Subcutaneous abdominal adipose tissue (tissue), 5 donors: ENCODE results near the gene TDRD6.

Source experiments
- H3K27ac ChIP-seq: one replicate; pipeline ENCODE4 v1.7.0; 2013; ENCODE audit warnings: low read depth, mild to moderate bottlenecking, inconsistent platforms, low read length, moderate library complexity
- H3K27me3 ChIP-seq, 5 donors: one replicate each; pipeline ENCODE4 v1.7.0; 2013; ENCODE audit warnings: low read length in 5 of 5, inconsistent platforms in 1 of 5; ENCODE audit not compliant: control insufficient read depth in 5 of 5, insufficient read depth in 4 of 5
- H3K36me3 ChIP-seq, 5 donors: one replicate each; pipeline ENCODE4 v1.7.0; 2013; ENCODE audit warnings: low read length in 5 of 5; ENCODE audit not compliant: control insufficient read depth in 5 of 5, insufficient read depth in 5 of 5
- H3K4me1 ChIP-seq, 5 donors: one replicate each; pipeline ENCODE4 v1.7.0; 2013; ENCODE audit warnings: low read length in 5 of 5, mild to moderate bottlenecking in 3 of 5, moderate library complexity in 1 of 5; ENCODE audit not compliant: control insufficient read depth in 5 of 5, insufficient read depth in 5 of 5
- H3K4me3 ChIP-seq, 5 donors: one replicate each; pipeline ENCODE4 v1.7.0; 2013; ENCODE audit warnings: low read length in 5 of 5, low read depth in 1 of 5
- H3K9ac ChIP-seq, 5 donors: one replicate each; pipeline ENCODE4 v1.7.0; 2013; ENCODE audit warnings: low read length in 5 of 5, mild to moderate bottlenecking in 4 of 5, moderate library complexity in 3 of 5
- H3K9me3 ChIP-seq, 5 donors: one replicate each; pipeline ENCODE4 v1.7.0; 2013; ENCODE audit warnings: low read length in 5 of 5; ENCODE audit not compliant: control insufficient read depth in 5 of 5
- donor health status: healthy.
- donor health status: healthy.
- donor health status: healthy.
- donor health status: healthy.
- donor health status: healthy.

TDRD6 gene

GRCh38 chr6:46676604-46677313 is 10.9 kb upstream of the TDRD6 start:
- H3K36me3 ChIP-seq, result peaks cover 3 to 44% (median 12%) of the 10 kb centered on the region in 5 donors
- no peaks in the 10 kb centered on the region for H3K4me1 ChIP-seq
- H3K4me3 ChIP-seq, result no peak overlapping the region
- no peaks in the 10 kb centered on the region for H3K27me3 ChIP-seq
- no peaks in the 10 kb centered on the region for H3K9me3 ChIP-seq
- H3K9ac ChIP-seq, result no peak overlapping the region
- H3K27ac ChIP-seq, result no peak overlapping the region

DNA sequence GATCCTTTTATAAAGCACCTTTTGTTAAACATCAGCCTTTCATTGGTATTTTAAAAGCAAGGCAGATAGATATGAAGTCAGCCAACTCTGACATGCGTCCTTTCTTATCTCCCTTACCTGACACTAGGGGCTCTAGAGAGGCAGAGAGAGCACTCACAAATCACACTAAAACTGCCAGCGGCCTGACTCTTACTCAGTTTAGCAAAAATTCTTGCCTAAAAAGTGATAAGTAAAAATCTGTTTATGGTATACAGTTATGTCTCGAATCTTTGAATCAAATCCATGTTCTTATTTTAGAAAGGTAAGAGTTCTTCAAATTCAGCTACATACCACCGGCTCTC is 10.4 kb upstream of the TDRD6 start:
- Histone ChIP-seq H3K9ac (no peak overlapping the region), H3K27me3 (no peaks in the 10 kb centered on the region), H3K9me3 (no peaks in the 10 kb centered on the region), H3K4me1 (no peaks in the 10 kb centered on the region), H3K4me3 (no peak overlapping the region), H3K27ac (no peak overlapping the region), H3K36me3 (peaks cover 3 to 43% (median 12%) of the 10 kb centered on the region in 5 donors)

DNA sequence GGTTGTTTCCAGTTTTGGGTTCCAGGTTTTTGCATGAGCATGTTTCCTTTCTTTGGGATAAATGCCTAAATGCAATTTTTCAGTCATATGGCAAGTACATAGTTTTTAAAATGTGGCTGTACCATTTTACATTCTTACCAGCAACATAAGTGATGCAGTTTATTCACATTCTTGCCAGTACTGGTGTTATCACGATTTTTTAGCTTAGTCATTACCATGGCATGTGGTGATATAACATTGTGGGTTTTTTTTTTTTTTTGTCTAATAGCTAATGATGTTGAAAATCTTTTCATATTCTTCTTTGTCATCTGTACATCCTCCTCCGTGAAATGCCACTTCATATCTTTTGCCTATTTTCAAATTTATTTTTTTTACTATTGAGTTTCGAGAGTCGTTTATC is 2.9 kb upstream of the TDRD6 start:
- no peak overlapping the region for H3K9ac ChIP-seq

GRCh38 chr6:46688117-46688965 is 656 bp downstream of the TDRD6 start:
- no peak overlapping the region for H3K9ac ChIP-seq
- peaks cover 3 to 13% (median 5%) of the 10 kb centered on the region in 5 donors for H3K4me1 ChIP-seq
- H3K27me3 ChIP-seq, result no peaks in the 10 kb centered on the region
- H3K4me3 ChIP-seq, result no peak overlapping the region
- peaks cover 0 to 4% (median 0%) of the 10 kb centered on the region in 5 donors for H3K9me3 ChIP-seq
- H3K36me3 ChIP-seq, result no peaks in the 10 kb centered on the region
- no peak overlapping the region for H3K27ac ChIP-seq

More for the DNA sequence above, 2.9 kb upstream of the TDRD6 start:
- Histone ChIP-seq H3K4me1 (no peaks in the 10 kb centered on the region), H3K36me3 (no peaks in the 10 kb centered on the region), H3K4me3 (no peak overlapping the region), H3K27me3 (no peaks in the 10 kb centered on the region), H3K9me3 (peaks cover 0 to 4% (median 0%) of the 10 kb centered on the region in 5 donors), H3K27ac (no peak overlapping the region)

GRCh38 chr6:46688966-46689335 is 1.3 kb downstream of the TDRD6 start:
- H3K27me3 ChIP-seq, result no peaks in the 10 kb centered on the region

DNA sequence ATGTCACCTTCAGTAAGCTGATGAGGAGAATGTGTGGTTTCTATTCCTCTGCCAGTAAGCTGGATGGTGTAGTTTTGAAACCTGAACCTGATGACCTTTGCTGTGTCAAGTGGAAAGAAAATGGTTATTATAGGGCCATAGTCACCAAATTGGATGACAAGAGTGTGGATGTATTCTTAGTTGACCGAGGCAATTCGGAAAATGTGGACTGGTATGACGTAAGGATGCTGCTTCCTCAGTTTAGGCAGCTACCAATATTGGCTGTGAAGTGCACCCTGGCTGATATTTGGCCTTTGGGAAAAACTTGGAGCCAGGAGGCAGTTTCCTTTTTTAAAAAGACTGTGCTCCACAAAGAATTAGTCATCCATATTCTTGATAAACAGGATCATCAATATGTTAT is 2.0 kb downstream of the TDRD6 start:
- H3K27me3 ChIP-seq, result no peaks in the 10 kb centered on the region
- no peaks in the 10 kb centered on the region for H3K36me3 ChIP-seq
- peaks cover 0 to 4% (median 0%) of the 10 kb centered on the region in 5 donors for H3K9me3 ChIP-seq
- no peak overlapping the region for H3K4me3 ChIP-seq
- H3K4me1 ChIP-seq, result peaks cover 3 to 13% (median 5%) of the 10 kb centered on the region in 5 donors
- no peak overlapping the region for H3K27ac ChIP-seq
- H3K9ac ChIP-seq, result no peak overlapping the region

More at GRCh38 chr6:46688966-46689335, 1.3 kb downstream of the TDRD6 start:
- Histone ChIP-seq H3K36me3 (no peaks in the 10 kb centered on the region), H3K27ac (no peak overlapping the region), H3K9me3 (peaks cover 0 to 4% (median 0%) of the 10 kb centered on the region in 5 donors), H3K4me1 (peaks cover 3 to 13% (median 5%) of the 10 kb centered on the region in 5 donors), H3K4me3 (no peak overlapping the region), H3K9ac (no peak overlapping the region)

DNA sequence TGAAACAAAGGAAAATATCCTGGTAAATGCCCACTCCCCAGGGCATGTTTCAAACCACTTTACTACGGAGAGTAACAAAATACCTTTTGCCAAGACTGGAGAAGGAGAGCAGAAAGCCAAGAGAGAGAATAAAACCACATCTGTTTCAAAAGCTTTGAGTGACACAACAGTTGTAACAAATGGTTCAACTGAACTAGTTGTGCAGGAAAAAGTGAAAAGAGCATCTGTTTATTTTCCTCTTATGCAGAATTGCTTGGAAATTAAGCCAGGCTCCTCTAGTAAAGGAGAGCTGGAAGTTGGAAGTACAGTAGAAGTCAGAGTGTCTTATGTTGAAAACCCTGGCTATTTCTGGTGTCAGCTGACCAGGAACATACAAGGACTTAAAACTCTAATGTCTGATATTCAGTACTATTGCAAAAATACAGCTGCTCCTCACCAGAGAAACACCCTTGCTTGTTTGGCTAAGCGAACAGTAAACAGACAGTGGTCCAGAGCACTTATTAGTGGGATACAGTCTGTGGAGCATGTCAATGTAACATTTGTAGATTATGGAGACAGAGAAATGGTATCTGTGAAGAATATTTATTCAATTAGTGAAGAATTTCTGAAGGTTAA is 2.6 kb downstream of the TDRD6 start:
- H3K9ac ChIP-seq, result no peak overlapping the region
- H3K4me1 ChIP-seq, result peaks cover 3 to 13% (median 5%) of the 10 kb centered on the region in 5 donors
- H3K27ac ChIP-seq, result no peak overlapping the region
- no peaks in the 10 kb centered on the region for H3K27me3 ChIP-seq
- H3K9me3 ChIP-seq, result peaks cover 0 to 4% (median 0%) of the 10 kb centered on the region in 5 donors
- H3K36me3 ChIP-seq, result no peaks in the 10 kb centered on the region
- no peak overlapping the region for H3K4me3 ChIP-seq

DNA sequence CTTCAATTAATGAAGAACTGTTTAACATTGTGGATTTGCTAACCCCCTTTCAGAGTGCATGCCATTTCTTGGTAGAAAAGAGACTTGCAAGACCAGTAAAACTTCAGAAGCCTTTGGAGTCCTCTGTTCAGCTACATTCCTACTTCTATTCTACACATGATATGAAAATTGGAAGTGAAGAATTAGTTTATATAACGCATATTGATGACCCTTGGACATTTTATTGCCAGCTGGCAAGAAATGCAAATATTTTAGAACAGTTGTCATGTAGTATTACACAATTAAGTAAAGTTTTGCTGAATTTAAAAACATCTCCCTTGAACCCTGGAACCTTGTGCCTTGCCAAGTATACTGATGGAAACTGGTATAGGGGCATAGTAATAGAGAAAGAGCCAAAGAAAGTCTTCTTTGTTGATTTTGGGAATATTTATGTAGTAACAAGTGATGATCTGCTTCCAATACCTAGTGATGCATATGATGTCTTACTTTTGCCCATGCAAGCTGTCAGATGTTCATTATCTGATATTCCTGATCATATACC is 3.3 kb downstream of the TDRD6 start:
- Histone ChIP-seq H3K4me1 (peaks cover 3 to 13% (median 5%) of the 10 kb centered on the region in 5 donors), H3K36me3 (no peaks in the 10 kb centered on the region), H3K9me3 (peaks cover 0 to 4% (median 0%) of the 10 kb centered on the region in 5 donors), H3K27ac (no peak overlapping the region), H3K9ac (no peak overlapping the region), H3K4me3 (no peak overlapping the region), H3K27me3 (no peaks in the 10 kb centered on the region)

- Histone ChIP-seq H3K27ac (no peak overlapping the region), H3K27me3 (no peaks in the 10 kb centered on the region), H3K9me3 (no peaks in the 10 kb centered on the region), H3K4me1 (no peaks in the 10 kb centered on the region), H3K36me3 (no peaks in the 10 kb centered on the region), H3K4me3 (no peak overlapping the region), H3K9ac (no peak overlapping the region)
Observed at GRCh38 chr6:46699970-46700369, 12.3 kb downstream of the TDRD6 start.

DNA sequence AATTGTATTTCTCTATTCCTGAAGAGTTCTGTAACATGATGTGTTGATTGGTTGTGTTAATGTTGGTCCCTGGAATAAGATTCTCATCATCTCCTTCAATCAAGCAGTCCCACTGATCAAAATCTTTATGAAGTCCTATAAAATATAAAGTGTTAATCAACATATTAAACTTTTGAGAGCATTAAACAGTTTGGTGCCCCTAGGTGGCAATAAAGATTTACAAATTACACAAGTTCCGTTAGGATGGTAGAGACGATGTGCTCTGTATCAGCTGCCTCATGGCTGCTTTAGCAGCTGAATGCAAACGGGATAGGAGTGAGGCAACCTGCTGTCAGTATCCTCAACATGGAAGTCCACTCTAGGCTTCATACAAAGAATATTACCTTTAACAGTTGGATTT is 16.9 kb downstream of the TDRD6 start:
- no peaks in the 10 kb centered on the region for H3K9me3 ChIP-seq
- no peak overlapping the region for H3K9ac ChIP-seq

More for the DNA sequence above, 16.9 kb downstream of the TDRD6 start:
- H3K27me3 ChIP-seq, result no peaks in the 10 kb centered on the region
- H3K4me1 ChIP-seq, result no peaks in the 10 kb centered on the region
- H3K4me3 ChIP-seq, result no peak overlapping the region
- H3K27ac ChIP-seq, result no peak overlapping the region
- no peaks in the 10 kb centered on the region for H3K36me3 ChIP-seq
